ENCODE measurements around the gene CT45A6. TPM values are rescaled to one million over a fixed set of nuclear protein-coding genes. Genes with fewer than 3 reads are reported as not detected.
"Not testable (repeated sequence)": the region's sequence is repeated elsewhere in the genome, so short reads cannot be mapped to it uniquely, and the experiment has no call there.

The CT45A6 gene, protein sequence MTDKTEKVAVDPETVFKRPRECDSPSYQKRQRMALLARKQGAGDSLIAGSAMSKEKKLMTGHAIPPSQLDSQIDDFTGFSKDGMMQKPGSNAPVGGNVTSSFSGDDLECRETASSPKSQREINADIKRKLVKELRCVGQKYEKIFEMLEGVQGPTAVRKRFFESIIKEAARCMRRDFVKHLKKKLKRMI
- total RNA-seq: not detected

DNA sequence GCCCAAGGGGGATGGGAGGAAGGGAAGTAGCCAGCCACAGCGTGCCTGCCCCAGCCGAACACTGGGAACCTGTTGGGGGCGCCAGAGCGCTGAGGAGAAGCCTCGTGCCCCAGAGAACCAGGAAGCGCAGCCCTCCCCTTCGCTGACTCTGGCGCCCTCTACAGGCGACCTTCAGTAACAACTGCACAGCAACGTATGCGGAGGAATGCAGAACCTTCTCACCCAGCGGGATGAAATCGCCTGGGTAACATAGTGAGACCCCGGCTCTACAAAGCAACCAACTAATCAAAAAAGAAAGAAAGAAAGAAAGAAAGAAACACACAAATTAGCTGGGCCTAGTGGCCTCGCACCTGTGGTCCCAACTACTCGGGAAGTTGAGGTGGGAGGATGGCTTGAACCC lies at the start of gene CT45A6:
CT45A6 (minus strand) TSS at position 101 of the 400 bp plus-strand sequence. CDS start 3,794 bp downstream, outside the sequence.
- not testable (repeated sequence) for DNase-seq, H3K27ac ChIP-seq, H3K27me3 ChIP-seq, H3K36me3 ChIP-seq, H3K4me3 ChIP-seq, H3K4me1 ChIP-seq, H3K9me3 ChIP-seq

DNA sequence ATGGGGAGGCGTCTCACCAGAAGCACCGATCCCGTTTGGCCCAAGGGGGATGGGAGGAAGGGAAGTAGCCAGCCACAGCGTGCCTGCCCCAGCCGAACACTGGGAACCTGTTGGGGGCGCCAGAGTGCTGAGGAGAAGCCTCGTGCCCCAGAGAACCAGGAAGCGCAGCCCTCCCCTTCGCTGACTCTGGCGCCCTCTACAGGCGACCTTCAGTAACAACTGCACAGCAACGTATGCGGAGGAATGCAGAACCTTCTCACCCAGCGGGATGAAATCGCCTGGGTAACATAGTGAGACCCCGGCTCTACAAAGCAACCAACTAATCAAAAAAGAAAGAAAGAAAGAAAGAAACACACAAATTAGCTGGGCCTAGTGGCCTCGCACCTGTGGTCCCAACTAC lies 34.6 kb upstream of the CT45A6 start, which contains the start of gene CT45A7:
CT45A7 (minus strand) TSS at position 101 of the 400 bp plus-strand sequence. CDS start 3,747 bp downstream, outside the sequence.
- not testable (repeated sequence) for DNase-seq, H3K36me3 ChIP-seq, H3K27ac ChIP-seq, H3K9me3 ChIP-seq, H3K4me1 ChIP-seq, H3K27me3 ChIP-seq, H3K4me3 ChIP-seq

DNA sequence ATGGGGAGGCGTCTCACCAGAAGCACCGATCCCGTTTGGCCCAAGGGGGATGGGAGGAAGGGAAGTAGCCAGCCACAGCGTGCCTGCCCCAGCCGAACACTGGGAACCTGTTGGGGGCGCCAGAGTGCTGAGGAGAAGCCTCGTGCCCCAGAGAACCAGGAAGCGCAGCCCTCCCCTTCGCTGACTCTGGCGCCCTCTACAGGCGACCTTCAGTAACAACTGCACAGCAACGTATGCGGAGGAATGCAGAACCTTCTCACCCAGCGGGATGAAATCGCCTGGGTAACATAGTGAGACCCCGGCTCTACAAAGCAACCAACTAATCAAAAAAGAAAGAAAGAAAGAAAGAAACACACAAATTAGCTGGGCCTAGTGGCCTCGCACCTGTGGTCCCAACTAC lies 17.3 kb upstream of the CT45A6 start, which contains the start of gene CT45A2:
CT45A2 (minus strand) TSS at position 101 of the 400 bp plus-strand sequence. CDS start 3,747 bp downstream, outside the sequence.
- not testable (repeated sequence) for H3K27ac ChIP-seq, H3K36me3 ChIP-seq, H3K4me3 ChIP-seq, H3K4me1 ChIP-seq, H3K27me3 ChIP-seq, DNase-seq, H3K9me3 ChIP-seq

DNA sequence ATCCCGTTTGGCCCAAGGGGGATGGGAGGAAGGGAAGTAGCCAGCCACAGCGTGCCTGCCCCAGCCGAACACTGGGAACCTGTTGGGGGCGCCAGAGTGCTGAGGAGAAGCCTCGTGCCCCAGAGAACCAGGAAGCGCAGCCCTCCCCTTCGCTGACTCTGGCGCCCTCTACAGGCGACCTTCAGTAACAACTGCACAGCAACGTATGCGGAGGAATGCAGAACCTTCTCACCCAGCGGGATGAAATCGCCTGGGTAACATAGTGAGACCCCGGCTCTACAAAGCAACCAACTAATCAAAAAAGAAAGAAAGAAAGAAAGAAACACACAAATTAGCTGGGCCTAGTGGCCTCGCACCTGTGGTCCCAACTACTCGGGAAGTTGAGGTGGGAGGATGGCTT lies 17.2 kb downstream of the CT45A6 start, which contains the start of gene CT45A5:
CT45A5 (minus strand) TSS at position 101 of the 400 bp plus-strand sequence. CDS start 3,774 bp downstream, outside the sequence.
- H3K4me1 ChIP-seq, H3K4me3 ChIP-seq, H3K27ac ChIP-seq, DNase-seq, H3K9me3 ChIP-seq, H3K27me3 ChIP-seq, H3K36me3 ChIP-seq: not testable (repeated sequence)

DNA sequence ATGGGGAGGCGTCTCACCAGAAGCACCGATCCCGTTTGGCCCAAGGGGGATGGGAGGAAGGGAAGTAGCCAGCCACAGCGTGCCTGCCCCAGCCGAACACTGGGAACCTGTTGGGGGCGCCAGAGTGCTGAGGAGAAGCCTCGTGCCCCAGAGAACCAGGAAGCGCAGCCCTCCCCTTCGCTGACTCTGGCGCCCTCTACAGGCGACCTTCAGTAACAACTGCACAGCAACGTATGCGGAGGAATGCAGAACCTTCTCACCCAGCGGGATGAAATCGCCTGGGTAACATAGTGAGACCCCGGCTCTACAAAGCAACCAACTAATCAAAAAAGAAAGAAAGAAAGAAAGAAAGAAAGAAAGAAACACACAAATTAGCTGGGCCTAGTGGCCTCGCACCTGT lies 34.5 kb downstream of the CT45A6 start, which contains the start of gene CT45A3:
CT45A3 (minus strand) TSS at position 101 of the 400 bp plus-strand sequence. CDS start 3,747 bp downstream, outside the sequence.
- not testable (repeated sequence) for H3K9me3 ChIP-seq, DNase-seq, H3K4me3 ChIP-seq

DNA sequence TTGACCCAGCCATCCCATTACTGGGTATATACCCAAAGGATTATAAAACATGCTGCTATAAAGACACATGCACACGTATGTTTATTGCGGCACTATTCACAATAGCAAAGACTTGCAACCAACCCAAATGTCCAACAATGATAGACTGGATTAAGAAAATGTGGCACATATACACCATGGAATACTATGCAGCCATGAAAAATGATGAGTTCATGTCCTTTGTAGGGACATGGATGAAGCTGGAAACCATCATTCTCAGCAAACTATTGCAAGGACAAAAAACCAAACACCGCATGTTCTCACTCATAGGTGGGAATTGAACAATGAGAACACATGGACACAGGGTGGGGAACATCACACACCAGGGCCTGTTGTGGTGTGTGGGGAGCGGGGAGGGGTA lies 57.8 kb downstream of the CT45A6 start:
- not testable (repeated sequence) for H3K9me3 ChIP-seq, H3K36me3 ChIP-seq, H3K4me1 ChIP-seq

More for the DNA sequence above, 34.5 kb downstream of the CT45A6 start, which contains the start of gene CT45A3:
- H3K36me3 ChIP-seq, H3K4me1 ChIP-seq, H3K27ac ChIP-seq, H3K27me3 ChIP-seq: not testable (repeated sequence)

More for the DNA sequence above, 57.8 kb downstream of the CT45A6 start:
- not testable (repeated sequence) for H3K27me3 ChIP-seq, H3K4me3 ChIP-seq, DNase-seq, H3K27ac ChIP-seq

Other genes with a start within 250 kb of the CT45A6 start
- not detected for gene CT45A1, start 89.1 kb downstream of the CT45A6 start, total RNA-seq
- gene CT45A3, start 34.6 kb downstream of the CT45A6 start, total RNA-seq: not detected
- gene CT45A5, start 17.3 kb downstream of the CT45A6 start, total RNA-seq: not detected
- not detected for gene CT45A2, start 17.2 kb upstream of the CT45A6 start, total RNA-seq
- gene CT45A7, start 34.5 kb upstream of the CT45A6 start, total RNA-seq: not detected
- gene CT45A8, start 51.8 kb upstream of the CT45A6 start, total RNA-seq: not detected
- not detected for gene CT45A9, start 69.0 kb upstream of the CT45A6 start, total RNA-seq
- not detected for gene CT45A10, start 90.7 kb upstream of the CT45A6 start, total RNA-seq
- not detected for gene SAGE1, start 90.9 kb upstream of the CT45A6 start, total RNA-seq
- gene MMGT1, start 171.2 kb upstream of the CT45A6 start, total RNA-seq: 10 to 100 TPM in 3 of 4 donors, 1 to 10 TPM in 1; 9.9 to 21.5 (median 13.5) TPM
- 10 to 100 TPM in 3 of 4 donors, 1 to 10 TPM in 1; 9.9 to 28.7 (median 17.3) TPM for gene SLC9A6, start 182.6 kb upstream of the CT45A6 start, total RNA-seq